ENCODE data around the gene CBFA2T3. TPM values are rescaled to one million over a fixed set of nuclear protein-coding genes. Genes with fewer than 3 reads are reported as not detected.

The CBFA2T3 gene
- total and polyA plus RNA-seq, 4 donors: 4.7 to 11.8 (median 6.6) TPM

GRCh38 chr16:88911136-88911945 is 65.7 kb downstream of the CBFA2T3 start:
- DNase-seq: peak; percentile 49 to 66 (median 60)
- ATAC-seq (ENCODE audit: insufficient read depth, low FRiP score): no peak

GRCh38 chr16:88910284-88911135 is 66.5 kb downstream of the CBFA2T3 start:
- H3K9ac ChIP-seq (ENCODE audit: insufficient read depth in 1 of 2, low read length in 2 of 2): no peak overlapping the region
- H3K4me1 ChIP-seq (ENCODE audit: control insufficient read depth in 5 of 5, insufficient read depth in 5 of 5, low read length in 5 of 5): peaks cover 0 to 21% (median 5%) of the 10 kb centered on the region in 5 donors
- no peaks in the 10 kb centered on the region for H3K9me3 ChIP-seq (ENCODE audit: control insufficient read depth in 4 of 4, insufficient read depth in 3 of 4, low read length in 3 of 4)
- no peak for TF ChIP-seq CTCF (IDR thresholded peaks at IDR 0.05; ENCODE audit: control extremely low read depth, extremely low read depth)
- no peaks in the 10 kb centered on the region for H3K27me3 ChIP-seq (ENCODE audit: control insufficient read depth in 3 of 3, insufficient read depth in 3 of 3, low read length in 2 of 3)
- H3K36me3 ChIP-seq (ENCODE audit: control insufficient read depth in 4 of 4, insufficient read depth in 4 of 4, low read length in 4 of 4): no peaks in the 10 kb centered on the region
- no peak overlapping the region for H3K4me3 ChIP-seq
- ATAC-seq (ENCODE audit: insufficient read depth, low FRiP score) (no peak), DNase-seq (peak in 1 of 3 donors; percentile 42)
- 57 to 81% methylated on average over 24 to 26 of the region's 26 CpGs for WGBS, 2 donors
- peak overlapping the region in 1 of 2 donors; percentile 31 for H3K27ac ChIP-seq (ENCODE audit: low read depth in 1 of 2, low read length in 1 of 2)

More at GRCh38 chr16:88911136-88911945, 65.7 kb downstream of the CBFA2T3 start:
- TF ChIP-seq CTCF (IDR thresholded peaks at IDR 0.05; ENCODE audit: control extremely low read depth, extremely low read depth): no peak
- H3K27me3 ChIP-seq (ENCODE audit: control insufficient read depth in 3 of 3, insufficient read depth in 3 of 3, low read length in 2 of 3): peaks cover 0 to 2% (median 0%) of the 10 kb centered on the region in 3 donors
- H3K9ac ChIP-seq (ENCODE audit: insufficient read depth in 1 of 2, low read length in 2 of 2): no peak overlapping the region
- no peaks in the 10 kb centered on the region for H3K36me3 ChIP-seq (ENCODE audit: control insufficient read depth in 4 of 4, insufficient read depth in 4 of 4, low read length in 4 of 4)
- no peak overlapping the region for H3K4me3 ChIP-seq
- no peaks in the 10 kb centered on the region for H3K9me3 ChIP-seq (ENCODE audit: control insufficient read depth in 4 of 4, insufficient read depth in 3 of 4, low read length in 3 of 4)
- WGBS, 2 donors: 71 to 82% methylated on average over 36 of the region's 36 CpGs
- H3K4me1 ChIP-seq (ENCODE audit: control insufficient read depth in 5 of 5, insufficient read depth in 5 of 5, low read length in 5 of 5): peaks cover 0 to 21% (median 5%) of the 10 kb centered on the region in 5 donors
- H3K27ac ChIP-seq (ENCODE audit: low read depth in 1 of 2, low read length in 1 of 2): peak overlapping the region in 1 of 2 donors; percentile 21

GRCh38 chr16:88909431-88910210 is 67.4 kb downstream of the CBFA2T3 start:
- Histone ChIP-seq H3K27ac (ENCODE audit: low read depth in 1 of 2, low read length in 1 of 2) (peak overlapping the region in 1 of 2 donors; percentile 31), H3K27me3 (ENCODE audit: control insufficient read depth in 3 of 3, insufficient read depth in 3 of 3, low read length in 2 of 3) (no peaks in the 10 kb centered on the region), H3K4me1 (ENCODE audit: control insufficient read depth in 5 of 5, insufficient read depth in 5 of 5, low read length in 5 of 5) (peaks cover 0 to 20% (median 8%) of the 10 kb centered on the region in 5 donors), H3K4me3 (no peak overlapping the region), H3K36me3 (ENCODE audit: control insufficient read depth in 4 of 4, insufficient read depth in 4 of 4, low read length in 4 of 4) (no peaks in the 10 kb centered on the region), H3K9ac (ENCODE audit: insufficient read depth in 1 of 2, low read length in 2 of 2) (no peak overlapping the region), H3K9me3 (ENCODE audit: control insufficient read depth in 4 of 4, insufficient read depth in 3 of 4, low read length in 3 of 4) (no peaks in the 10 kb centered on the region)
- ATAC-seq (ENCODE audit: insufficient read depth, low FRiP score) (no peak), DNase-seq (no peak)
- TF ChIP-seq CTCF (IDR thresholded peaks at IDR 0.05; ENCODE audit: control extremely low read depth, extremely low read depth): no peak
- 74 to 87% methylated on average over 44 of the region's 44 CpGs for WGBS, 2 donors
